Stimulated activated CD8-positive, alpha-beta memory T cell treated with anti-CD3 and anti-CD28 coated beads, Interleukin-12 subunit alpha, Interleukin-12 subunit beta, amount 100 ng/mL, for 24 hours (primary cell): ENCODE data around the gene LMTK3.
"Not testable (repeated sequence)": the region's sequence is repeated elsewhere in the genome, so short reads cannot be mapped to it uniquely, and the experiment has no call there.

ENCODE experiments used
- DNase-seq: peaks from one replicate; pipeline ENCODE4 v3.0.0-alpha.2; 2020; ENCODE audit errors: extremely low read depth

The LMTK3 gene

GRCh38 chr19:48506138-48506733 lies 5.4 kb downstream of the LMTK3 start:
- DNase-seq, result no peak

DNA sequence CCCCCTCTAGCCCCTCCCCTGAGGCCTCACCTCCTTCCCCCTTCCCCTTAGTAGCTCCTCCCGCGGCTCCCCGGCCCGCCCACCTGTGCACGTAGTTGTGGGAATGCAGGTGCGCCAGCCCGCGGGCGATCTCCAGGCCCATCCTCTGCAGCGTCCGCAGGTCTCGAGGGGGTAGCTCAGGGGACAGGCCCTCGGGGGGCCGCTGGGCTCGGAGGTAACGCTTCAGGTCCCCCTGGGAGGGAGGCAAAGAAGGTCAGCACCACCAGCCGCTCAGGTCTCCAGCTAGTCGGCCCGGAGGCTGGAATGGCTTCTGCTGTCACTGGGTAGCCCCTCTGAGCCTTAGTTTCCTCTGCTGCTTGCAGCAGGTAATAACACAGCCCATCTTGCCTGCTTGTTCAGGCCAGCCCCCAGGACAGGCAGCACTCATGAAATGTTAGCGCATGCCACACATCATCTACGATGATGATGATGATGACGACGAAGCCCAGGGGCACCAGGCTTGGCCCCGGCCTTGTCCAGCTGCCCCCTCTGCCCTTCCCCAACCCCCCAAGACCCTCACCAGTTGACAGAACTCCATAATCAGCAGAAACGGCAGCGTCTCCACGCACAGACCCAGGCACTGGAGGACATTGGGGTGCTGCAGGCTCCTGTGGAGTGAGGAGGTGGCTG lies 9.2 kb downstream of the LMTK3 start:
- no peak for DNase-seq

DNA sequence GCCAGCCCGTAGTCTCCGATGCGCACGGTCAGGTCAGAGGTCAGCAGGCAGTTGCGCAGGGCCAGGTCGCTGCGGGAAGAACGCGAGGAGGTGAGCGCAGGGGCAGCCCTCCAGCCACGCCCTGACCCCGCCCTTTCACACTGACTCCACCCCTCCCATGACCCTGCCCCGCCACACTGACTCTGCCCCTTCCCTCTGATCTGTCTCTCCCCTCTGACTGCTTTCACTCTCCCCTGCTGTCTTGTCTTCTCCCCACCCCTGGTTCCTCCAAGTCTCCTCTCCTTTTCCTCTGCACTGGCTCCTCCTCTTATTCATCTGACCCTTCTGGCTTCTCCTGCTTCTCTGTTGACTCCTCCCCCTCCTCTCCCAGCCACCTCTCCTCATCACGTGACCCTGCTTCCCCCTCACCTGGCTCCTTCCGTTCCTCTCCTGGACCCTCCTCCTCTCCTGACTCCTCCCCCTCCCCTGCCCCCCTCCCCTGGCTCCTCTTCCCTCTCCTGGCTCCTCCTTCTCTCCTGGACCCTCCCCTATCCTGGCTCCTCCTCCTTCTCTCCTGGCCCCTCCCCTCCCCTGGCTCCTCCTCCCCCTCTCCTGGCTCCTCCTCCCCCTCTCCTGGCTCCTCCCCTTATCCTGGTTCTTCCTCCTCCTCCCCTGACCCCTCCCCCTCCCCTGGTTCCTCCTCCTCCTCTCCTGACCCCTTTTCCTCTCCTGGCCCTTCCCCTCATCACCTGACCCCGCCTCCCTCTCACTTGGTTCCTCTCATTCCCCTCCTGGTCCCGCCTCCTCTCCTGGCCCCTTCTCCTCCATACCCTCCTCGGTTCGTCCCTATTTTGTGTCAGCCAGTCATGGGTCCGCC lies 9.9 kb downstream of the LMTK3 start:
- DNase-seq, result no peak

- DNase-seq, result no peak
These were observed 10.7 kb downstream of the LMTK3 start for GRCh38 chr19:48500830-48501493.

DNA sequence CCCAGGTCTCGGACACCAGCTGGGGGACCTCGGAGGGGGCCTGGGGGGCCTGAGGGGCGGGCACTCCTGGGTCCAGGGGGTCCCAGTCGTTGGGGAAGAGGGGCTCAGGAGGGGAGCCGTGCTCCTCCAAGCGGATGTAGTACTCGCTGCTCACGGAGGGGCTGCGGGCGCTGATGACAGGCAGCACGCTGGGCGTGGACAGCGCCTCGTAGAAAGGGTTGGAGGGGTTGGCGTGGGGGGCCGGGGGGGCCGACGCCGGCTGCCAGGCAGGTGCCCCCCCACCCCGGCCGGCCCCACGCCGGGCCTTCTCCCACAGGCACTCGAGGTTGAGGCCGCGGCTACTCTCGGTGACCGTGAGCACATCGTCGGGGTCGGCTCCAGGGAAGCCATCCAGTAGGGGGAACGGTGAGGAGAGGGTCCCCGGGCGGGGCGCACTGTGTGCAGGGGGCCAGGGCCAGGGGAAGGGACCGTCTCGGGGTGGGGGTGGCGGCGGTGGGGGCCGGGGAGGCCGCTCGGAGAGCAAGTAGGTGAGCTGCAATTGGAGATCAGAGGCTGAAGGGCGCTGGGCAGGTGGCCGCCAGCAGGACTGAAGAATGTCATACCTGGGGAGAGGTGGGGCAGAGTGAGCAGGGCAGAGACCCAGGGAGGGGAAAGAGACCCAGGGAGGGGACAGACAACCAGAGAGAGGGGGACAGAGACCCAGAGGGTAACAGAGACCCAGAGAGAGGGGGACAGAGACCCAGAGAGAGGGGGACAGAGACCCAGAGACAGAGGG lies 12.1 kb downstream of the LMTK3 start:
- DNase-seq, result no peak

- DNase-seq, result no peak
These were observed 12.9 kb downstream of the LMTK3 start for GRCh38 chr19:48498595-48499311.

DNA sequence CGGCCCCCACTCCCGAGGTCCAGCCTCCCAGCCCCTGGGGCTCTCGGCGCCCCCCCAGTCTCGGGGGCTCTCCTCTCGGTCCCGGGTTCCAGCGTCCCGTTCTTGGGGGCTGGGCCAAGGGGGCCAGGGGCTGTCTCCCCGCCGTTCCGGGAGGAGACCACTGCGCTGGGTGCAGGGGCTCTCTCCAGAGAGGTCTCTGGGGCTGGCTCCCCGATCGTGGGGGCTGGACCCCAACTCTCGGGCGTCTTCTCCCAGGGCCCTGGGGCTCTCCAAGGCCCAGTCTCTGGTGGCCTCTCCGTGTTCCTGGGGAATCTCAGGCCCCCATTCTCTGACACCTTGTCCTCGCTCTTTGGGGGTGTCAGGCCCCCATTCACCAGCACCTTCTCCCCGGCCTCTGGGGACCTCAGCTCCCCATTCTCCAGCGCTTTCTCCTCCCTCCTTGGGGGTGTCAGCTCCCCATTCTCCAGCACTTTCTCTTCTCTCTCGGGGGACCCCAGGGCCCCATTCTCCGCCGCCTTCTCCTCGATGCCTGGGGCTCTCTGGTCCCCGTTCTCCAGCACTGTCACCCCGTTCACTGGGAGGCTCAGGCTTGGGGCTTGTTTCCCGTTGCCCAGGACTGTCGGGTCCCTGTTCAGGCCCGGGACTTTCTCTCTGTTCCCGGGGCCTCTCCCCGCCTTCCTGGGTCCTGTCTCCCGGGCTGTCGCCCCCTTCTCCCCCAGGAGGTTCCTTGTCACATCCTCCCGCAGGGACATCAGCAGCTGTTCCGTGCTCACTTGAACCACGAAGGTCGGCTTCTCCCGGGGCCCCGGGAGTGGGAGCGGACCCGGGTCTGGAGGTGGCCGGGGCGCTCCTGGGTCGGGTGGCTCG lies 13.7 kb downstream of the LMTK3 start:
- no peak for DNase-seq

- no peak for DNase-seq
These were observed 14.5 kb downstream of the LMTK3 start for GRCh38 chr19:48496959-48497727.

- DNase-seq, result no peak
These were observed 16.2 kb downstream of the LMTK3 start for GRCh38 chr19:48495396-48495795.

DNA sequence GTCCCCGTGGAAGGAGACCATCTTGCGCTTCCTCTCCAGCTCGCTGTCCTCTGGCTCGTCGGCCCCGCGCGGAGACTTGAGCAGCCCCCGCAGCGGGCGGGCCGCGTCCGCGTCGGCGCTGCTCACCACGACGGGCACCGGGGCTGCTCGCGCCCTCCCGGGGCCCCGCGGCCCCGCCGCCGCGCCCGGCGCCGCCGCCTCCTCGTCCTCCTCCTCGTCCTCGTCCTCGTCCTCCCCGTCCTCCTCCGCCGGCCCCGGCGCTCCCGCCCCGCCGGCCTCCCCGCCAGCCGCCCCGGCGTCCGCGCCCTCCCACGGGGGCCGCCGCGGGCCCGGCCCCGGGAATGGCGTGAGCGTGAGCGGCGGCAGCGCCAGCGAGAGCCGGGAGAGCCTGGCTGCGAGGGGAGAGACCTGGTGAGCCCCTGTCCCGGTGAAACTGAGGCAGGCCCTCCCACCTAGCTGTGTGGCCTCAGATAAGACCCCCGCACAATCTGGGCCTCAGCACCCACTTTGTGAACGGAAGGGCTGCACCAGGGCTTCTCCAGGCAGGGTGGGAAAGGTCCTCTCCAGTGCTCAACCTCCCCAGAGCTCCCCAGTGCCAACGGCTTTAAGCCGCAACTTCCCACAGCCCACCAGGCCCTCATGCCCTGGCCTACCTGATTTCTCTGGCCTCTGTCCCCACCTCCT lies 17.8 kb downstream of the LMTK3 start:
- no peak for DNase-seq

DNA sequence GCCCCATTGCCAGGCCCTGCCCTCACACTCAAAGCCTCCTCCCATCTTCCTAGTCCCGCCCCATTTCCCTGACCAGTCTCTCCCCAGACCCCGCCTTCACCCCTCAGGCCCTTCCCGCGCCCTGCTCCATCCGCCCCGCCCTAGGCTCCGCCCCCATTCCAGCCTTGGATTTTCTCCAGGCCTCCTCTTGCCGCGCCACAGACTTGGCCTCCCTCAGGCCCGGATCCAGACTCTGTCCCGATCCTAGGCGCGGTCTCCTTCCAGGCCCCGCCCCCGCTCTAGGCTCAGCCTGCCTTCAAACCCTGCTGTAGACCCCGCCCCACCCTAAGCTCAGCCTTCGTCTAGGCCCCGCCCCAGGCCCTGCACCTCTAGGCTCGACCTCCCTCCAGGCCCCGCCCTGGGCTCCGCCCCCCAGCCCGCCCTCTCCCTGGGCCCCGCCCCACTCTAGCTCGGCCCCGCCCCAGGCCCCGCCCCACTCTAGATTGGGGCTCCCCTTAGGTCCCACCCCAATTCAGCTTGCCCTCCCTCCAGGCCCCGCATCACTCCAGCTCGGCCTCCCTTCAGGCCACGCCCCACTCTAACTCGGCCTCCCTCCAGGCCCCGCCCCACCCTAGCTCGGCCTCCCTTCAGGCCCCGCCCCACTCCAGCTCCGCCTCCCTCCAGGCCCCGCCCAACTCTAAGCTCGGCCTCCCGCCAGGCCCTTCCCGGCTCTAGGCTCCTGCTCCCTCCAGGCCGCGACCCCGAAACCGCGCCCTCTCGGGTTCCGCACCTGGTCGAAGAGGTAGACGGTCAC lies 18.5 kb downstream of the LMTK3 start:
- no peak for DNase-seq

DNA sequence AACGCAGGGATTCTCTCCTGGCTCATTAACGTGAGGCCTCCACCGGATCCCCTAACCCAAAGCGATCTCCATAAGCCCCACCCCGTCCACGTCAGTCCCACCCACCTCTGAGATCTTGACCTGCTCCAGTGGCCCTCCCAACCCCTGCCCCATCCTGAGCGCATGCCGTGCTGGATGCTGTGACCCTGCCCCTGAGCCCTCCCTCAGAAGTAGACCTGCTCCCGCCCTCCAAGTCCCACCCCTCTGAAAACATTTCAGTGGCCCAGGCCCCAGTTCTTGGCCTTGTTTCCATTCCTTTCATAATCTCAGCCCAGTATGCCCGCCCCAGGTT lies 19.9 kb downstream of the LMTK3 start:
- DNase-seq, result no peak

DNA sequence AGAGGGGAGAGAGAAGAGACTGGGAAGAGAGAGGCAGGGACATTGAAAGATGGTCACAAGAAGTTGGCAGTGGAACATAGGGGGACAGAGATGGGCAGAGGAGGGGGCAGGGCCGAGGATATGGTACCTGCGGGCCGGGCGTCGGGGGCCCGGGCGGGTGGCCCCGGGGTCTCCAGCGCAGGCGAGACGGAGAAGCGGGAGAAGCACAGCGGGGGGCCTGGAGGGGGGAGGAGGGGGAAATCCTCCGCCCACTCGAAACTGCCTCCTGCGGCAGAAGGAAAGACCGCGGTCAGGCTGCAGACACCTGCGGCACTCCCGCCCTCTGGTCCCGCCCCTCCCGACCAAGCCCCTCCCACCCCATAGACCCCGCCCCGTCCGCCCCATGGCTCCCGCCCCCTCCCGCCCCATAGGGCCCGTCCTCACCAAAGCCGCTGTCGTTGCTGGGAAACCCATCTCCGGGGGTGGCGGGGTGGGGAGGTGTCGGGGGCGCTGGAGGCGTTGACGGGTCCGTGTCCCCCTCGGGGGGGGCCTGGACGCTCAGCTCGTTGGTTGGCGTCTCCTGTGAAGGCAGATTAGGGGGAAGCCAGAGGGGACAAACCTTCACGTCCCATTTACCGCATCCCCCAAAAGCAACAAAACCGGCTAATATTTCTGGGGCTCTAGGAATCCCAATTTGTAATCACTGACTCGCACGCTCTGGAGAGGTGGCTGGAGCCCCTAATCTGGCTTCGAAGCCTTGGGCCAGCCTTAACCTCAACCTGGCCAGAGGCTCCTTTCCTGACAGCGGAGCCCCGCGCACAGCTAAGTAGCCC lies 20.4 kb downstream of the LMTK3 start:
- no peak for DNase-seq

- no peak for DNase-seq
These were observed 21.9 kb downstream of the LMTK3 start for GRCh38 chr19:48489608-48490216.

DNA sequence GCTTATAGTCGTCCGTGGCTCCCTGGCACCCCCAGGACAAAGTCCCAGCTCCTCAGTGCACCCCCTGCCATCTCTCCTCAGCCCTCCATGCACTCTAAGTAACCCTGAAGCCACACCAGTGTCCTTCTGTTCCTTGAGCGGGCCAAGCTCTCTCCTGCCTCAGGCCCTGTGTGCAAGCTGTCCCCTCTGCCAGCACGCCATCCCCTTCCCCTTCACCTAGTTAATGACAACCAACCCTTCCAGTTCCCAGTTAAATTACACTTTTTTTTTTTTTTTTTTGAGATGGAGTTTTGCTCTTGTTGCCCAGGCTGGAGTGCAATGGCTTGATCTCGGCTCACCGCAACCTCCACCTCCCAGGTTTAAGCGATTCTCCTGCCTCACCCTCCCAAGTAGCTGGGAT lies 23.2 kb downstream of the LMTK3 start:
- DNase-seq, result not testable (repeated sequence)

- DNase-seq, result no peak
These were observed 23.7 kb downstream of the LMTK3 start for GRCh38 chr19:48487948-48488347.

DNA sequence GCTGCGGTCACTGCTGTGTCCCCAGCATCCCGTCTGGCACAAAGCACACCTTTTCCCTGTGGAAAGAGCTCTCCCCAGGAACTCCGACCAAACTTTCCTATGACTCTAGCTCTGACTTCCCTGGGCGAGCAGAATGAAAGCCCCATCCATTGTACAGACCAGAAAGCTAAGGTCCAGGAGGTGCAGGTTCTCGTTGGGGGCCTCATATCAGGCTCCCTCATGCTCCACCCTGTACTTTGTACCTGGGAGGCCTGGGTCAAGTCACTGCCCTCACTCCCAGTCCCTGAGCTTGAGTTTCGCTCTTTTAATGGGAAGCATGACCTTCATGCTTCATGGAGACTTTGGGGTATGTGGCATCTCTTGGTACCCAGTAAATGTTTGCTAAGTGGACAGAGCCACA lies 24.1 kb downstream of the LMTK3 start:
- DNase-seq, result no peak
